ENCODE data around the gene TF.
"Not testable (repeated sequence)": the region's sequence is repeated elsewhere in the genome, so short reads cannot be mapped to it uniquely, and the experiment has no call there.

TF gene

GRCh38 chr3:133745981-133746711 lies at the start of gene TF:
Gene TF, plus strand, starts transcription at chr3:133746393. Its CDS starts 48 bp downstream, at chr3:133746441.
- peak; percentile 44 for DNase-seq (ENCODE audit: low spot score)

DNA sequence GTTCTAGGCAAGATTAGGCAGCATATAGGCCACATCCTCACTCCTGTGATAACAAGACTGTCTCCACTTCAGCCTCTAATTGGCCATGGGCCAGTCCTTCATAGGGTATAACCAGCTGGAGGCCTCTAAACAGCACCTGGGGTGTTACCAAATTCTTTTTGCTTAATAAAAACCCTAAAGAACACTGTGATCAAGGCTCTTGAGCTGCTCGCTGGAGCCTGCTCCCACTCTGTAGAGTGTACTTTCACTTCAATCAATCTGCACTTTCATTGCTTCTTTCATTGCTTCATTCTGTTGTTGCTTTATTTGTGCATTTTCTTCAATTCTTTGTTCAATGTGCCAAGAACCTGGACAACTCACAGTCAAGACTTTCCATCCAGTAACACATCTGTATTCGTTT lies 48.2 kb upstream of the TF start:
- DNase-seq (ENCODE audit: low spot score): no peak

DNA sequence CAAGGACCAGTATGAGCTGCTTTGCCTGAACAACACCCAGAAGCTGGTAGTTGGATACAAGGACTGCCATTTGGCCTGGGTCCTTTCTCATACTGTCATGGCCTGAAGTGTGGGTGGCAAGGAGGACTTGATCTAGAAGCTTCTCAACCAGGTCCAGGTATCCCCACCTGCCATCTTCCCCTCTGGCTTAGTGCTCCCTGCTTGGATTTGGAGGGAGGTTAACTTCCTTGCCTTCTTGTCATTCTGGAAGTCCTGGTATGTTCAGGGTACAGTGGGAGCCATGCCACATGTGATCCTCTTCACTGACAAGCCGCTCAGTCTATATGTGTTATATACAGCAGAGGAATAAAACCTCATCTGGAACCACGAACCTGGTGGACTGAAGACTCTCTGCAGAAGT lies 46.7 kb upstream of the TF start:
- no peak for DNase-seq (ENCODE audit: low spot score)

GRCh38 chr3:133699903-133700302 lies 46.3 kb upstream of the TF start:
- no peak for DNase-seq (ENCODE audit: low spot score)

DNA sequence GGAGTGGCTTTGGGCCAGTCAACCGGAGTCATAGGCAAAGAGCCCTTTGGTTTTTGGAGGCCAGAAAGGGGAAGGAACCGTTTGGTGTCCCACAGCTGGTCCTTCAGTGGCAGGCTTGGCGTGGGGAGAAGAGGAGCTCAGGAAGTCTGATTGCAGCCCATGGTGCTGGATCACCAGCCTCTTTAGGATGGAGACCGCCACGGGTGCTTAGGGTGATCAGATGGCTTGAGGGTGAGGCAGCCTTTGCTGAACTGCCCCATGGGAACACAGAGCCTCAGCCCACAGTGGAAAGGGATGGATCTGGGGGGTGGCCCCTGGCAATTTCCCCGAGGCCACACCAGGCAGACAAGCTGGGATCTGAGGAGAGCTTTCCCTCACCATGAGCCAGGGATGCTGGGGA lies 45.8 kb upstream of the TF start:
- DNase-seq (ENCODE audit: low spot score): no peak

DNA sequence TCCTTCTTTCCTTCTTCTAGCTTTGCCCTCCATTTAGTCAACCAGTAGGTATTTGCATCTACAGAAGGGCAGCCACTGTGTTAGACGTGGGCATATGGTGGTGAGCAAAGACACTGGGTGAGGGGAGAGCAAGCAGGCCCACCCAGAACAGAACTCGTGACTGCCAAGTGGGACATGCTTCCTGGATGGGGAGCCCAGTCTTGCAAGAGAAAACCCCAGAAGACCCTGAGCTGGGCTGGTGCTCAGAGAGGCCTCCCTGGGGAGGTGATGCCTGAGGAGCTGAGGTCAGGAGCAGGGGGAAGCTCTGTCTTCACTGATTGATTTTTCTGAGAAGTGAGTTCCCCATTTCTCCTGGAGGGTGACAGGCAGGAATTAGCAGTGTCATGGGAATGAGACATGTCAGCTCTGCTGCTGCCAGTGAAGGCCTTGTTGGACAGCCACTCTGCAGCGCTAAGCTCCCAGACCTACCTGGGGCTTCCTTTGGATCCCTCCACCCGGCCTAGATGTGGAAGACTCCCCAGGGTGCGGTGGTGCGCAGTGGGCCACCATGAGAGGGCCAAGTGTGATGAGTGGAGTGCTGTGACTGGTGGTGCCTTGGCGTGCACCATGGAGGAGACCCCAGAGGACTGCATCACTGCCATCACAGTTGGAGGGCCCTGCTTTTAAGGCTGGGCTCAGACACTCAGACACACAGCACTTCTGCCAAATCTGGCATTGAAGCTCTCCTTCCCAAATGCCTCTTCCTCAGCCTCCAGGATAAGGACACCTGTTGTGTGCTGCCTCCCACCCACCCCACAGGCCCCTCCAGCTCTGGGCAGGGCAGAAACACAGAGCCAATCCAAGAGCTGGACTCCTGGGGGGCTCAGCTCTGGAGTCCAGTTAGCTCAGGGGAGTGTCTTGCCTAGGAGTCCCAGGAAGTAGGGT lies 44.5 kb upstream of the TF start:
- DNase-seq (ENCODE audit: low spot score): no peak

- no peak for DNase-seq (ENCODE audit: low spot score)
Observed at GRCh38 chr3:133703915-133704314, 42.3 kb upstream of the TF start.

GRCh38 chr3:133706033-133706432 lies 40.2 kb upstream of the TF start:
- DNase-seq (ENCODE audit: low spot score): no peak

GRCh38 chr3:133709139-133709750 lies 36.9 kb upstream of the TF start:
- DNase-seq (ENCODE audit: low spot score): no peak

DNA sequence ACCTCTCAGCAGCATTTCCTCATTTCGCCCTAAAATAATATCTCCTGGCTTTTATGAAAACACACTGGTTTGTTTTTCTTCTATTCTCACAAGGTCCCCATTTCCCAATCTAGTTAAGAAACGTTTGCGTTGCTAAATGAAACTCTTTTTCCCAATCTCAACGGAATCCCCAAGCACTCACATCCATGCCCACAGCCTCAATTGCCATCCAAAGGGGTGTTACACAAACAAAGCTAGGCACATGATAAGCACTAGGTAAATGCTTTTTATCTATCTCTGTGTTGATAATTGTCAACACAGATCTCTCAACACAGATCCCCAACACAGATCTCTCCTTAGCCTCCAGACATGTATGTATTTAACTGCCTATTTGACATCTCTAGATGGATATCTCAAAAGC lies 35.2 kb upstream of the TF start:
- DNase-seq (ENCODE audit: low spot score): no peak

DNA sequence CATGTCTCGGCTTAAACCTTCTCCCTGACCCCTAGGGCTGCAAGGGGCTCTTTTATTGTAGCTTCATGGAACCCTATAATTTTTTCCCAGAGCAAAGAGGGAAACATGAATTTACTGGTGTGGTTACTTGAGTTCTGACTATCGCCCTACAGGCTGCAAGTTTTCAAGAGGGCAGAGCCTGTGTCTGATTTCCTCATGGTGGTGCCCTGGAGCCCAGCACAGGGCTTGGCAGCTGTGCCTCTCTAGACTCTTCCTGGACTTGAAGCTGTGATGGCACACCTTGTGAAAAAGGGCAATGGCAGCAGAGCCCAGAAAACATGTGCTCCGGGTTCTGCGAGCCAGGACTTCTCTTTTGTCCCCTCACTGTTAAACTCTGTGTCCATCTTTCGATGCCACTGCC lies 34.2 kb upstream of the TF start:
- DNase-seq (ENCODE audit: low spot score): no peak

GRCh38 chr3:133713347-133713746 lies 32.8 kb upstream of the TF start:
- no peak for DNase-seq (ENCODE audit: low spot score)

GRCh38 chr3:133717424-133717823 lies 28.8 kb upstream of the TF start:
- DNase-seq (ENCODE audit: low spot score): no peak

DNA sequence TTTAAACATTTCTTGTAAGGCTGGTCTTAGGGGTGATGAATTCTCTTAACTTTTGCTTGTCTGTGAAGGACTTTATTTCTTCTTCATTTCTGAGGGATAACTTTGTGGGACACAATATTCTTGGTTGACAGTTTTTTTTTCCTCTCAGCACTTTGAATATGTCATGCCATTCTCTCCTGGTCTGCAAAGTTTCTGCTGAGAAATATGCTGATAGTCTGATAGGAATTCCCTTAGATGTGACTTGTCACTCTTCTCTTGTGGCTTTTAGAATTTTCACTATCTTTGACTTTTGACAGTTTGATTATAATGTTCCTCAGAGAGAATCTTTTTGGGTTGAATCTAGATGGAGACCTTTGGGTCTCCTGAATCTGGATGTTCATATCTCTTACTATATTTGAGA lies 23.3 kb upstream of the TF start:
- no peak for DNase-seq (ENCODE audit: low spot score)

DNA sequence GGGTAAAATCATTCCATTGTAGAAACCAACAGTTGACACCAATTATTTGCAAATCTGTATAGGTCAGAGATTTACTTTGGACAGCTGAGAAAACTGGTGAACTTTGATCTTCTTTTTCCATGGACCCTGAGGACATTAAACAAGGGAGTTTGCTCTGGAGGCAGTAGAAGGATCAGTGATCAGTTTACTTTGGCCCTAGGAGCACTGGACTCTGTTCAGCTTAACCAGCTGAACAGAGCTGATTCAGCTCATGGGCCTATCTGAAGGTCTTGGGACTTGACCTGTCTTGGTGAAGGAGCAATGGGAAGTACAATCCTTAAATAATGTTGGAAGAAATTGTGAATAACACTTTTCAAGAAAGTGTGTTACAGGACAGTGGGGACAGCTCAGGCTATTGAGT lies 15.2 kb upstream of the TF start:
- DNase-seq (ENCODE audit: low spot score): no peak

GRCh38 chr3:133732231-133732630 lies 14.0 kb upstream of the TF start:
- DNase-seq (ENCODE audit: low spot score): not testable (repeated sequence)

GRCh38 chr3:133733226-133733625 lies 13.0 kb upstream of the TF start:
- DNase-seq (ENCODE audit: low spot score): no peak

DNA sequence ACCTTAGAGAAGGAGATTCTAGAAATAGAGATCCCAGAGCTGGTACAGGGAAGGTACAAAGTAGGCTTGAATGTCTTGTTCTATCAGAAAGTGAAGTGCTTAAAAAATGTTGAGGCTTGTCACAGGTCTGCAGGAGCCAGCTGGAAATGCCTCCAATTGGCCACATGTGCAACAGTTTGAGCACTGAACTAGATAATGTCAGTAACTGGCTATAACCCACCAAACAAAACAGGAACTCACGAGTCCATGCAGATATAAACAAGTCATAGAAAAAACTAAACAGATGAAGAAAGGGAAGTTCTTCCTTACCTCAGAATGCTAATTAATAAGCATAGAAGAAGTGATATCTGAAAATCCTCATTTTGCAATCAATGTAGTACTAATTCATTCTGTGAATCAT lies 11.9 kb upstream of the TF start:
- DNase-seq (ENCODE audit: low spot score): no peak

DNA sequence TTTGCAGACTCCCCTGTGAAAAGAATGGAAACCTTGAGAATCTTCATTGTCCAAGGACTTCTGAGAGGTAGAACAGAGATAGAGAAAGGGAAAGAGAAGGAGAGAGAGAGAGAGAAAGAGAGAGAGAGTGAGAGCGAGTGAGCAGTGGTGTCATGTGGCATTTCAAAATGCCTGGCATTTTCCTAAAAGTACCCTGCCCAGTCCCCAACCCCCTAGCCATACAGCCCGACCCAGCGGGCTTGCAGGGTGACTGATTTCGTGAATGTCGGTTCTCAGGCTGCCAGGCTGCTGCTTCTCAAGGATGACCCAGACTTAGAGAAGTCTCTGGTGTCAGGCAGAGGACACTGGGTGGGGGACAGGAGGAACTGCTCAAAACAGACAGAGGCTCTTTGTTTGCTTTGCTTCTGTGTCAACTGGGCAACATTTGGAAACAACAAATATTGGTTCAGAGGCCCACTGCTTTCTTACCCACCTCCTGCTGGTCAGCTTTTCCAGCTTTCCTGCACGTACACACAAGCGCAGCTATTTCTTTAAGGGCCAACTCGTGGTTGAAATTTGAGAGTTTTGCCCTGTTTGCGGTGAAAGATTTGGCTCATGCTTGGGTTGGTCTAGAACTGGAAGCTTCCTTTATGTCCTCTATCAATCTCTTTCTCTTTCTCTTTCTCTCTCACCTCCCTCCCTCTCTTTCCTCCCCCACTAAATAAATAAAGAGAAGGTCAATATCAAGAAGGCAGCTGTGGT lies 3.7 kb upstream of the TF start:
- DNase-seq (ENCODE audit: low spot score): no peak

DNA sequence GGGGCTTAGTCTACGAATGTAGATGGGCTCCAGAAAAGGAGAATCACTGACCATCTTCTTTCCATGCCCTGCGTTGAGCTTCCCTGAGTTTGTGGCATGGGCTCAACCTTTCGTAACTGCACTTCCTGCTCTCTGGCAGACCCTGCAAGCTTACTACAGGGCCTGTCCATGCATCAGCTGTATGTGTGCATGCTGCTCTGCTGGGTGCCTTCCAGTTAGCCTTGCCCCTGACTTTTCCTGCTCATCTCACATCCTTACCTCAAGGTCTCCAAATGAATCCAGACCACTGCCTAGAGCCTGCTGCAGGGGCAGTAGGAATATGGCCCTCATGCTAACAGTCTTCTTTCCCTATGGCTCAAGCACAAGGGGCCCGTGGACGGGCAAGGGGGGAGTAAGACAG lies 2.0 kb upstream of the TF start:
- no peak for DNase-seq (ENCODE audit: low spot score)

DNA sequence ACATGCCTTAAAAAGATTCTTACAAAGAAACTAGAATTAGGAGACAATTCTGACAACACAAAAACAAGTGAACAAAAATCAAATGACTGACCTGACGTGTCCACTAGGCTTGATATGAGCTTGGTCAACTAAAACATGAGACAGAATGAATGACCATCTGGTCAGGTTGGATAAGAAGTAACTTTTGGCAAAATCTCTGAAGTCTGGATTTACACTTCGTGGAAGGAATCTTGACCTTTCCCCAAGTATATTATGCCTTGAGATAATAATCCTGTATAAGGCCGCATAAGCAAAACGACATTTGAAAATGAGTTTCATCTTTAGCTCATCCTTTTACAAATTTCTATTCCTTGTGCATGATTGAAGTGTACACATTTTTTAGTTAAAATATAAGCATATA lies 1.1 kb upstream of the TF start:
- DNase-seq (ENCODE audit: low spot score): no peak

GRCh38 chr3:133746712-133747066 lies 496 bp downstream of the TF start:
- no peak for DNase-seq (ENCODE audit: low spot score)
